GM21526 (cell line): ENCODE results near the gene CELF4.

Experiments used
- ATAC-seq: cut with Tn5 transposase; IDR thresholded peaks from one replicate; pipeline ENCODE4 v1.9.1; 2021; ENCODE audit warnings: moderate library complexity; ENCODE audit not compliant: unreplicated experiment, low FRiP score

Gene CELF4

GRCh38 chr18:37428288-37428974 is 137.2 kb downstream of the CELF4 start:
- no peak for ATAC-seq

GRCh38 chr18:37426586-37426985 is 139.0 kb downstream of the CELF4 start:
- no peak for ATAC-seq

GRCh38 chr18:37425222-37425621 is 140.4 kb downstream of the CELF4 start:
- no peak for ATAC-seq

GRCh38 chr18:37424507-37424906 is 141.1 kb downstream of the CELF4 start:
- no peak for ATAC-seq

GRCh38 chr18:37422596-37422995 is 143.0 kb downstream of the CELF4 start:
- no peak for ATAC-seq

GRCh38 chr18:37422116-37422515 is 143.5 kb downstream of the CELF4 start:
- ATAC-seq = no peak

- no peak for ATAC-seq
These were observed 144.1 kb downstream of the CELF4 start for GRCh38 chr18:37421341-37422077.

- no peak for ATAC-seq
These were observed 145.2 kb downstream of the CELF4 start for GRCh38 chr18:37420315-37420880.

GRCh38 chr18:37419866-37420265 is 145.7 kb downstream of the CELF4 start:
- no peak for ATAC-seq

GRCh38 chr18:37419315-37419714 is 146.3 kb downstream of the CELF4 start:
- no peak for ATAC-seq

- no peak for ATAC-seq
These were observed 150.8 kb downstream of the CELF4 start for GRCh38 chr18:37414816-37415215.

- no peak for ATAC-seq
These were observed 152.8 kb downstream of the CELF4 start for GRCh38 chr18:37412829-37413228.

GRCh38 chr18:37412333-37412732 is 153.3 kb downstream of the CELF4 start:
- ATAC-seq = no peak

GRCh38 chr18:37409878-37410277 is 155.7 kb downstream of the CELF4 start:
- ATAC-seq = no peak

- no peak for ATAC-seq
These were observed 156.8 kb downstream of the CELF4 start for GRCh38 chr18:37408676-37409265.

GRCh38 chr18:37407571-37407970 is 158.0 kb downstream of the CELF4 start:
- ATAC-seq = no peak

- ATAC-seq = no peak
These were observed 159.8 kb downstream of the CELF4 start for GRCh38 chr18:37405772-37406171.

GRCh38 chr18:37405229-37405628 is 160.4 kb downstream of the CELF4 start:
- ATAC-seq = no peak

GRCh38 chr18:37403788-37404187 is 161.8 kb downstream of the CELF4 start:
- ATAC-seq = no peak

GRCh38 chr18:37403100-37403781 is 162.4 kb downstream of the CELF4 start:
- no peak for ATAC-seq

- no peak for ATAC-seq
These were observed 162.9 kb downstream of the CELF4 start for GRCh38 chr18:37402735-37403099.
